MM.1S (cell line): ENCODE measurements around the gene SMURF1.

ENCODE experiments used
- DNase-seq: peaks from one replicate; pipeline ENCODE4 v3.0.0-alpha.2; 2015
- H2AFZ ChIP-seq: fragments of 300-600 bp; sonication (generic); 2 replicates; pipeline ENCODE4 v1.6.0; 2016; ENCODE audit warnings: antibody characterized with exemption, low read length
- H3F3A ChIP-seq: fragments of 300-600 bp; sonication (generic); 2 replicates; pipeline ENCODE4 v1.6.1; 2016; ENCODE audit warnings: mild to moderate bottlenecking, antibody characterized with exemption, low read length, moderate library complexity, mixed read lengths; ENCODE audit not compliant: insufficient read depth
- H3K27ac ChIP-seq: fragments of 300-600 bp; sonication (generic); 2 replicates; pipeline ENCODE4 v1.5.1; 2016; ENCODE audit warnings: mild to moderate bottlenecking, low read length
- H3K27me3 ChIP-seq: fragments of 300-600 bp; sonication (generic); replicated peaks from 2 replicates; pipeline ENCODE4 v1.6.0; 2016; ENCODE audit warnings: low read length; ENCODE audit not compliant: insufficient read depth
- H3K36me3 ChIP-seq: fragments of 300-600 bp; sonication (generic); replicated peaks from 2 replicates; pipeline ENCODE4 v1.6.1; 2016; ENCODE audit warnings: mild to moderate bottlenecking, low read length, mixed read lengths; ENCODE audit not compliant: insufficient read depth
- H3K4me1 ChIP-seq: fragments of 300-600 bp; sonication (generic); 2 replicates; pipeline ENCODE4 v1.6.1; 2016; ENCODE audit warnings: low read length, mixed read lengths
- H3K4me2 ChIP-seq: fragments of 300-600 bp; sonication (generic); 2 replicates; pipeline ENCODE4 v1.6.0; 2016; ENCODE audit warnings: low read depth, low read length
- H3K4me3 ChIP-seq: fragments of 300-600 bp; sonication (generic); 2 replicates; pipeline ENCODE4 v1.5.1; 2016; ENCODE audit warnings: low read length, mixed read lengths
- H3K79me2 ChIP-seq: fragments of 300-600 bp; sonication (generic); 2 replicates; pipeline ENCODE4 v1.6.1; 2016; ENCODE audit warnings: mixed run types, low read length, mixed read lengths
- H3K9ac ChIP-seq: fragments of 300-600 bp; sonication (generic); 2 replicates; pipeline ENCODE4 v1.6.1; 2016; ENCODE audit warnings: low read length, mixed read lengths
- H3K9me2 ChIP-seq: fragments of 300-600 bp; sonication (generic); replicated peaks from 2 replicates; pipeline ENCODE4 v1.6.1; 2016; ENCODE audit warnings: mild to moderate bottlenecking, low read length, mixed read lengths; ENCODE audit not compliant: insufficient read depth
- H3K9me3 ChIP-seq: fragments of 300-600 bp; sonication (generic); replicated peaks from 2 replicates; pipeline ENCODE4 v1.6.1; 2016; ENCODE audit warnings: mild to moderate bottlenecking, low read length, mixed read lengths; ENCODE audit not compliant: insufficient read depth
- H4K20me1 ChIP-seq: fragments of 300-600 bp; sonication (generic); 2 replicates; pipeline ENCODE4 v1.6.1; 2016; ENCODE audit warnings: mild to moderate bottlenecking, low read length, moderate library complexity, mixed read lengths; ENCODE audit not compliant: insufficient read depth
- EZH2 ChIP-seq: fragments of 300-600 bp; sonication (generic); optimal IDR thresholded peaks from 2 replicates; pipeline ENCODE3; 2017; ENCODE audit warnings: low read depth, mild to moderate bottlenecking, antibody characterized with exemption, low read length, mixed read lengths
- EZH2phosphoT487 ChIP-seq: fragments of 300-600 bp; sonication (generic); IDR thresholded peaks from 2 replicates; pipeline ENCODE4 v1.6.1; 2018; ENCODE audit warnings: antibody characterized with exemption, low read length
- TF ChIP-seq, protein P1 (sequence below): fragments of 300-600 bp; sonication (generic); IDR thresholded peaks from 2 replicates; pipeline ENCODE4 v1.5.1; 2016; ENCODE audit warnings: antibody characterized with exemption, low read length, mixed read lengths

SMURF1 gene

DNA sequence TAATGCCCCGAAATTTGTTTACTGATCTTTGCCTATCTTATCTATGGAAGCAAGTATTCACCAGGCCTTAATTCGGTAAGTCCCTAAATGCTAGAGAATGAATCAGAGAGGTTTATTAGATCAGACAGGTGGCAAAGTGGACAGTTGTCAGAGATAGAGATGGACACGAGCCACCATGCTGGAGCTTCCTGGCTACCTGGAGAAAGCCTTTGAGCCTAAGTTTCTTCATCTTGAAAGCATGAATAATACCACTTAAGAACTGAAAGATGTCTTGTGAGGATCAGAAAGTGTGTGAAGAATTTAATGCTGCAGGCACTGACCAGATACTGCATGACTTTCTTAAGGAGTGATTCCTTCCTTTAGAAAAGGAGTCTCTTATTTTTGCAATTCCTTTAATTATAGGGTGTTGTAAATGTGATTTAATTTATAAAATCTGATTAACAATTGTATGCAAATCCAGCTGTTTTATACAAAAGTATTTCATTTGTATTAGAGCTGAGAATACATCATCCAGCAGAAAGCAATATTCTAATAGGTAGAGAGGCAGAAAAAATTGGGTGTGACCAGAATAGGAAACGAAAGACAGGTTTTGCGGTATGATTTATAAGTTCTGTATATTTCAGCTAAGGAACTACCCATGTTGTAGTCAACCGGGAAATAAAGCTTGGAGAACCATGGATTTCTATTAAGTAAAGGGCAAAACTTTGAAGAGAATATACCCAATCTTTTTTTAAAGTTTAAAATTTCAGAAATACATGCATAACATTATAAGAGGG lies 82.7 kb downstream of the SMURF1 start:
- Histone ChIP-seq H2AFZ (no peak overlapping the region), H3K79me2 (no peaks in the 10 kb centered on the region), H4K20me1 (no peaks in the 10 kb centered on the region), H3K9me3 (no peaks in the 10 kb centered on the region), H3K4me2 (no peak overlapping the region), H3K4me3 (no peak overlapping the region), H3K27ac (no peak overlapping the region), H3K4me1 (no peaks in the 10 kb centered on the region), H3K36me3 (no peaks in the 10 kb centered on the region), H3K27me3 (no peaks in the 10 kb centered on the region), H3K9ac (no peak overlapping the region), H3K9me2 (no peaks in the 10 kb centered on the region), H3F3A (no peaks in the 10 kb centered on the region)
- TF ChIP-seq EZH2phosphoT487 (no peak), EZH2 (no peak)
- TF ChIP-seq, protein P1, sequence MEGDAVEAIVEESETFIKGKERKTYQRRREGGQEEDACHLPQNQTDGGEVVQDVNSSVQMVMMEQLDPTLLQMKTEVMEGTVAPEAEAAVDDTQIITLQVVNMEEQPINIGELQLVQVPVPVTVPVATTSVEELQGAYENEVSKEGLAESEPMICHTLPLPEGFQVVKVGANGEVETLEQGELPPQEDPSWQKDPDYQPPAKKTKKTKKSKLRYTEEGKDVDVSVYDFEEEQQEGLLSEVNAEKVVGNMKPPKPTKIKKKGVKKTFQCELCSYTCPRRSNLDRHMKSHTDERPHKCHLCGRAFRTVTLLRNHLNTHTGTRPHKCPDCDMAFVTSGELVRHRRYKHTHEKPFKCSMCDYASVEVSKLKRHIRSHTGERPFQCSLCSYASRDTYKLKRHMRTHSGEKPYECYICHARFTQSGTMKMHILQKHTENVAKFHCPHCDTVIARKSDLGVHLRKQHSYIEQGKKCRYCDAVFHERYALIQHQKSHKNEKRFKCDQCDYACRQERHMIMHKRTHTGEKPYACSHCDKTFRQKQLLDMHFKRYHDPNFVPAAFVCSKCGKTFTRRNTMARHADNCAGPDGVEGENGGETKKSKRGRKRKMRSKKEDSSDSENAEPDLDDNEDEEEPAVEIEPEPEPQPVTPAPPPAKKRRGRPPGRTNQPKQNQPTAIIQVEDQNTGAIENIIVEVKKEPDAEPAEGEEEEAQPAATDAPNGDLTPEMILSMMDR: no peak
- DNase-seq: no peak

DNA sequence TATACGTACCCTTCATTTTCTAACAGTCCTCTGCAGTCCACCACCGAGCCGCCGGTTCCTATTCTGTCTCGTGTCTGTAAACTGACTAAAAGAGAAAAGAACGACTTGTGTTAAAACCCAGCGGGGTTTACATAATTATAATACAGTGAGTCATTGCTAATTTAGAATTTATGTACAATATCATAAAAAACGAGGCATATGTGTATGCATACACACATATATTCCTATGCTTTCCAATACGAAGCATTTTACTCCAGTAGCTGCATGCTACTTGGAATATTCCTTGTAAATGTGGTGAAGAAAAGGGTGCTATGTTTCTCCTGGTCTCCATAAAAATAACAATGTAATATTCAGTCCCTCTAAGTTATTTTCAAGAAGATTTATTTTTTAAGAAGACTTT lies 89.1 kb downstream of the SMURF1 start:
- H3K9me2 ChIP-seq: no peaks in the 10 kb centered on the region
- no peaks in the 10 kb centered on the region for H4K20me1 ChIP-seq
- TF ChIP-seq EZH2: no peak
- no peak for TF ChIP-seq EZH2phosphoT487
- TF ChIP-seq, protein P1: no peak
- no peak overlapping the region for H3K4me2 ChIP-seq
- no peaks in the 10 kb centered on the region for H3K4me1 ChIP-seq
- no peak for DNase-seq
- 0 out of 2 replicates have a peak, but pooled peaks cover 5% of the 10 kb centered on the region for H3K36me3 ChIP-seq
- no peak overlapping the region for H3K27ac ChIP-seq
- no peak overlapping the region for H2AFZ ChIP-seq
- H3K27me3 ChIP-seq: no peaks in the 10 kb centered on the region
- H3K4me3 ChIP-seq: no peak overlapping the region
- no peaks in the 10 kb centered on the region for H3F3A ChIP-seq
- H3K9ac ChIP-seq: no peak overlapping the region
- no peaks in the 10 kb centered on the region for H3K9me3 ChIP-seq
- H3K79me2 ChIP-seq: no peaks in the 10 kb centered on the region

- Histone ChIP-seq H3K9me3 (no peaks in the 10 kb centered on the region), H3K79me2 (no peaks in the 10 kb centered on the region), H3K9ac (no peak overlapping the region), H3F3A (no peaks in the 10 kb centered on the region), H3K4me1 (no peaks in the 10 kb centered on the region), H3K27me3 (no peaks in the 10 kb centered on the region), H3K9me2 (no peaks in the 10 kb centered on the region), H4K20me1 (no peaks in the 10 kb centered on the region), H3K4me3 (no peak overlapping the region), H3K27ac (no peak overlapping the region), H3K36me3 (0 out of 2 replicates have a peak, but pooled peaks cover 5% of the 10 kb centered on the region), H2AFZ (no peak overlapping the region), H3K4me2 (no peak overlapping the region)
- TF ChIP-seq EZH2: no peak
- TF ChIP-seq, protein P1: no peak
- TF ChIP-seq EZH2phosphoT487: no peak
- no peak for DNase-seq
Observed at GRCh38 chr7:99050971-99051370, 92.9 kb downstream of the SMURF1 start.
